Suppressor macrophage (primary cell): Measurements from ENCODE around the gene RBM15B.

Source experiments
- DNase-seq, 4 experiments: peaks; one replicate each; pipeline ENCODE4 v3.0.0-alpha.2; 2020 to 2022

Gene RBM15B

DNA sequence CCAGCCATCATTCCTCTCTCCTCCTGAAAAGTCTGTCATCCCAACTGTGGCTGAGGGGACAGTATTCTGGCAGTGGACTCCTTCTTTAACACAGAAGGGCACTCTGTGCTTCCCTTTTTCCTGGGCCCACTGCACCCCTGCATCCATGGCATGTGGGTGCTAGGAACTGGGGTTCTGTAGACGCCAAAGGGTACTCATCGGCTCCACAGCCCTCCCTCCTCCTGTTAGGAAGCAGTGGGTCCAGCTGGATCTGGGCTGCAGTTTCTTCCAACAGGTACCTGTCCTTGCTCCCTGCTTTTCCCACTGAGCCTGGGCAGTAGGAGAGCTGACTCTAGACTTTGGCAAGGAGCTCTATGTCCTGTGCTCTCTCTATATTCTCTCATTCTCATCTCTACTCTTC lies 12.4 kb upstream of the RBM15B start:
- no peak for DNase-seq

DNA sequence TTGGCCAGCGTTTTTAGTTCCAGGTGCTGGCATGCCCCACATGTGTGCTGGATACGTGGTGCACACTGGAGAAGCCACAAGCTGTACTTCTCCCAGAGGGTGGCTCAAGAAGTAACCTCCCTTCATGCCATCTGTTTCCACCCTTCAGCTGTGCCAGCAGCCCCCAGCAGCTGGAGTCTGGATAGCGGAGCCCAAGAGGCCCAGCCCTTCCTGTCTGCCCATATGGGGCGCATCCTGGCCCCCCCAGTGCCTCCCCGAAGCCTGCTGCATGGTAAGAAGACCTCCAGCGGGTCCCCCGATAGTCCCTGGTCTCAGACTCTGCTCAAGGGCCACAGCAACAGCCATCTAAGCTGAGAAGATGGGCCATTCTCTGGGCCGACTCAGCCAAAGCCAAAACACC lies 11.8 kb upstream of the RBM15B start:
- no peak for DNase-seq

DNA sequence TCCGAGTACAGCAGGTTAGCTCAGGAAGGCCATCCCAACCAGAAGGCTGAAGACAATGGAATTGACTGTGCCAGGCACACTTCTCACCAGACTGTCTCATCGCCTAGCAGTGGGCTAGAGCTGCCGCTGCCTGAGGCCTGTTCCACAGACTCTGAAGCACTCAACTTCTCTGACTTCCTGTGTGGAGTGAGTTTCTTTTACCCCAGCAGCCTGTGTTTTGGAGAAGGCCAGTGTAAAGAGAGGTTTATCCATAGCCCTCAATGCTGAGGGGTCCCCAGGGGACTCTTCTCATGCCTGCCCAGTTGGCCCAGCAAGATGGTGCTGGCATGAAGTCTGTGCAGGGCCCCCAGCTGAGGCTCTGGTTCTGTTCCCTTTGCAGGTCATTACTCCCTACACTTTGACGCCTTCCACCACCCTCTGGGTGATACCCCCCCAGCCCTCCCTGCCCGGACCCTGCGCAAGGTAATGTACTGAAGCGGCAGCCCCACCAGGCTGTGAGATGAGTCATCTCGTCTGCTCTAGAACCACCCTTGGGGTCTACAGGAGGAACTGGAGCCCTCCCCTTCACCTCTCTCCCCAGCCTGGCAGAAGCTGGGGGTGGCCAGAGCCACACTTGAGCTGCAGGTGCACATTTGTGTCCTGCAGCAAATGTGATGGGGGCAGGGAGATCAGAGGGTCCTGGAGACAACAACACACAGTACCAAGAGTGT lies 11.2 kb upstream of the RBM15B start:
- no peak for DNase-seq

DNA sequence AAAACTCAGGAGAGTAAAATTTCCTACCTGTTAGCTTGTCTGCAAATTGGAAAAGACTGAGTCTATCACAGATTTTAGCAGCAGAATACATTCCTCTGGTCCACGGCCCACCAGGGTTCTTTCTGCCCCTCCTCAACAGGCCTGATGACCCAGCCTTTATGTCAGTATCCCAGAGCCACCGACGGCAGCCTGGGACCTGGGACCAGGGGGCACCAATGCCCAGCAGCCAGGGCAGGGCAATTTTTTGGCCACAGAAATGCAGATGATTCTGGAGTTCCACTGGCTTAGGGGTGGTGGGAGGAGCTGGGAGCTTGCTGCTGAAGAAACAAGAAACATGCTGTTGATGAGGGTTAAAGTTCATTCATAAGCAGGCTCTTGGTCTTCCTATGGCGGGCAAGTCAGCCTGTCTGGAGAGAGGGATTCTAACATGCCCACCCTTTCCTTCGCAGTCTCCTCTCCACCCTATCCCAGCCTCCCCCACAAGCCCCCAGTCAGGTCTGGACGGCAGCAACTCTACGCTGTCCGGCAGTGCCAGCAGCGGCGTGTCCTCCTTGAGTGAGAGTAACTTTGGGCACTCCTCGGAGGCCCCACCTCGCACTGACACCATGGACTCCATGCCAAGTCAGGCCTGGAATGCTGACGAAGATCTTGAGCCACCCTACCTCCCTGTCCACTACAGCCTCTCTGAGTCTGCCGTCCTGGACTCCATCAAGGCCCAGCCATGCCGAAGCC lies 10.3 kb upstream of the RBM15B start:
- no peak for DNase-seq

DNA sequence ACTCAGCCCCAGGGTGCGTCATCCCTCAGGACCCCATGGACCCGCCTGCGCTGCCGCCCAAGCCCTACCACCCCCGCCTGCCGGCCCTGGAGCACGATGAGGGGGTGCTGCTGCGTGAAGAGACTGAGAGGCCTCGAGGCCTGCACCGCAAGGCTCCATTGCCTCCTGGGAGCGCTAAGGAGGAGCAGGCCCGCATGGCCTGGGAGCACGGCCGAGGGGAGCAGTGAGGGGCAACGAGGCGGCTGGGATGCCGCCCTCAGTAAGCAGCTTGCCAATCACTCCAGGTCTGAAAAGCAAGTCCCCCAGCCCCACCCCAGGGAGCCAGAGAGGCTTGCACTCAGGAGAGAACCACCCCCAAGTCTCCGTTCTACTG lies 9.8 kb upstream of the RBM15B start:
- no peak for DNase-seq

DNA sequence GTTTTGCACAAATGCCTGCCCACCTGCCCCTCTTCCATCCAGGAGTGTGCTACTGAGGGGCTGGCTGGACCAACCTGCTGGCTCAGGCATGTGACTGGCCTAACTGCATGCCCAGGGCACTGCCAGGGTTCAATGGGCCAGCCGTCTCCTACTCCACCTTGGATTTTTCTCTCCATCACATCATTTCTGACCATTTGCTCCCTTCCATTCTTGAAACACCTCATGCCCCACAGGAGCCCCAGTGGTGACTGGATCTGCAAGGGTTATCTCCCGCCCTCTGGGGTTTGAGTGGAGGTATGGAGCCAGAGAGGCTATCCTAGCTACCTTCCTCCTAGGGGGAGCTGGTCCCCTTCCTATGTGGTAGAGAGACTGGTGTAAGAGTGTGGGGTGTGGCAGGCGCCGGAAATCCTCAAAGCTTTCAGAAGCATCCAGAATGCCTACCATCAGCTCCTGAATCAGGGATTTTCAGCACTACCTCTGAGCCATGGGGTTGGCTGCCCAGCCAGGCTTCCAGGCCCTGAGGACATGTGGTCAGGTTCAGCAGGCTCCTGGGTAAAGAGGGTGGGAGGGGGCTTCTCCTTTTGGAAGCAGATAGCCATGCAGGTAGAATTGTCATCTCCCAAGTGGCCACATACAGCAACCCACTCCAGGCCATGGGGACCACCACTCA lies 8.9 kb upstream of the RBM15B start:
- DNase-seq = no peak

DNA sequence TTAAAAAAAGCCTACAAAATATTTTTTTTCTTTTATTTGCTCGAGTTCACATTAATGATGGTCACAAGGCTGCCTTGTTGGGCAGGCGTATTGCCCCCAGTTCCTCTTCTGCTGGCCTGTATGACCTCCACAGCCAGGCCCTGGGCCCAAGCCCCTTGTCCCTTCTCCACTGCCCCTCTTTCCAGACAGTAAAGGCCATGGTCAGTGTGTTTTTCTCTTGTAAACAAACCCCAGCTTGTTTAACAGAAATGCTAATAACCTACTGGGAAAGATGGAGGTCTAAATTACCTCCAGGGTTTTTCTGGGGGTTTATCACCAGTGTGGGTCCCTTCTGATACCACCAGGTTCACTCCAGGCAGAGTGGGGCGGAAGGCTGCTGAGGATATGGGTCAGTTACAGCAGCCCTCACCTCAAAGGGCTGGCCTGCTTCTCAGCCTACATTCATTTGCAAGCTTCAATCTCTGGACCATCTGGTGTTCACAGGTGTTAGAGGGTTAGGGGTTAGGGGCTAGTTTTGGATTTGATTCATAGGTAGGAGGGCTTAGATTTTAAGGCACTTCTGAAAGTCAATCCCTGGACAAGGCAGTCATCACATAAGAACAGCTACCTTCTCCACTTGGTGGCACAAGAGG lies 8.0 kb upstream of the RBM15B start:
- no peak for DNase-seq

DNA sequence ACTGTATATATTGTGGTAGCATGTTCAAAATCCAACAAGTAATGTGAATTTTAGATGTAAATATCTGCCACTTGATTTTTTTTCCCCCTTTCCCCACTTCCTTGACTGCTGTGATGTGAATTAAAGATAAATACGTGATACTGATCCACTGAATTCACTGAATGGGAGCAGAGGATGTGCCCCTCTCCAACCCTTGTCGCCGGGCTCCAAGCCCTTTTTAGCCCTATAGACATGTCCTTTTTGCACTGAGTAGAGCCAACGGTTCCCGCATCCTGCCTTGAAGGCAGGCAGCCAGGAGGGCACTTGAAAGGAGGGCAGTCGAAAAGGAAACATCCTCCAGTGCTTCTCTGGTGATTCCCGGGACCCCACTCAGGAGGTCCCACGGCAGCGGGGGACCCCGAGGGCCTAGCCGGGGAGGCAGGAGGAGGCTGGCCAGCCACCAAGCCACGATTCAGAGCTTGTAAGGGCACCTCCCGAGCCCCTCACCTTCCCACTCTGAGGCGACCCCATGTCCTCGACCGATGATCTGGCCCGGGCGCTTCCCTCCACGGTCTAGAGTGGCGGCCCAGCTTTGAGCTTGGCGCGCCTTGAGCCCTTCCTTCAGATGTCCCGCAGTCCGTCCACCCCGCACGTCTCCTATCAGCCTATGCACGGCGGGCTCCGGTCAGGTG lies 6.9 kb upstream of the RBM15B start:
- peak; percentile 31 to 63 (median 51) for DNase-seq

DNA sequence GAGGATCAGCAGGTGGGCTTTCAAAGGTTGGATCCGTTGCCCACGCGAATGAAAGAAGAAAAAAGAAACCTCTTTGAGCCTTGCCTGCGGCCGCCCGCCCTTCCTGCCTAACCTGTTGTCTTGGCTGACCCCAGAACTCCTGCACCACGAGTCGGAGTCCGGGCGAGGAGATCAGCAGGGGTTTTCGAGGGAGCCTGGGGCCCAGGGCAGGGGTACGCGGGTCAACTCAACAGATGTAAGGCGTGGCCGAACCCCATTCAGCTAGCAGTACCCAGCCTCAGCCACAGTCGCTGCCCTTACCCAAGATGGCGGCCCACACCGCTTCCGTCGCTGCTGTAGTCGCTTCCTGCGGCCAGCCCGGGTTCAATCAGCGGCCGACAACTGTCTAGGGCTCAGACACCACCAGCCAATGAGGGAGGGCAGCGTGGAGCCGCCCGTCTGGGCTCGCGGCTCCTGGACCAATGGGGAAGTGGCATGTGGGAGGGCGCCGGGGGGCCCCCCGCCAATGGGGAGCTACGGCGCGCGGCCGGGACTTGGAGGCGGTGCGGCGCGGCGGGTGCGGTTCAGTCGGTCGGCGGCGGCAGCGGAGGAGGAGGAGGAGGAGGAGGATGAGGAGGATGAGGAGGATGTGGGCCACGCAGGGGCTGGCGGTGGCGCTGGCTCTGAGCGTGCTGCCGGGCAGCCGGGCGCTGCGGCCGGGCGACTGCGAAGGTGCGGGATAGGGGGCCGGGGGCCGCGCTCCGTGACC lies 6.2 kb upstream of the RBM15B start, which contains the start of gene MANF:
TSS of gene MANF (plus strand) at position 566 of the 748 bp plus-strand sequence. CDS start at position 618, 52 bp downstream.
- peak; percentile 98 to 99 (median 99) for DNase-seq

DNA sequence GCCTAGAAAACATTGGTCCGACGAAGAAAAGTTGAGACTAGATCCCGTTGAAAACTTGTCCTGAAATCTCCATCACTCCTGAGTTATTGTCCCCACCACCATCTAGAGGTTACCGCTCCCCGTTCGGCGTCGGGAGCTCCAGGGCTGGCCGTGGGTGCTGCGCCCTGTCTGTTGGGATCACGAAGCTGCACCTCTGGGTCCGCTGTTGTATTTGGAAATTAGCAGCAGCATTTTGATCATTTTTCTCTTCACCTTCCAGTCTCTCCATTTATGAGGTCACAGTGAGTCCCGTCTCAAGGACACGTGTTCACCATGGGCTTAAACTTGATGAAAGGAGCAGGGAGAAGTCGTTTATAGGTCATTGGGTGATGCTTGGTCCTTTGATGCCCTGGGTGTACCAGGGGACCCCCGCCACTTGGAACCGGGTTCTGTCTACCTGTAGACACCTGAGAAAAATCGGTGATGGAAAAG lies 5.4 kb upstream of the RBM15B start:
- DNase-seq = peak in 3 of 4 experiments; percentile 20 to 38 (median 28)

DNA sequence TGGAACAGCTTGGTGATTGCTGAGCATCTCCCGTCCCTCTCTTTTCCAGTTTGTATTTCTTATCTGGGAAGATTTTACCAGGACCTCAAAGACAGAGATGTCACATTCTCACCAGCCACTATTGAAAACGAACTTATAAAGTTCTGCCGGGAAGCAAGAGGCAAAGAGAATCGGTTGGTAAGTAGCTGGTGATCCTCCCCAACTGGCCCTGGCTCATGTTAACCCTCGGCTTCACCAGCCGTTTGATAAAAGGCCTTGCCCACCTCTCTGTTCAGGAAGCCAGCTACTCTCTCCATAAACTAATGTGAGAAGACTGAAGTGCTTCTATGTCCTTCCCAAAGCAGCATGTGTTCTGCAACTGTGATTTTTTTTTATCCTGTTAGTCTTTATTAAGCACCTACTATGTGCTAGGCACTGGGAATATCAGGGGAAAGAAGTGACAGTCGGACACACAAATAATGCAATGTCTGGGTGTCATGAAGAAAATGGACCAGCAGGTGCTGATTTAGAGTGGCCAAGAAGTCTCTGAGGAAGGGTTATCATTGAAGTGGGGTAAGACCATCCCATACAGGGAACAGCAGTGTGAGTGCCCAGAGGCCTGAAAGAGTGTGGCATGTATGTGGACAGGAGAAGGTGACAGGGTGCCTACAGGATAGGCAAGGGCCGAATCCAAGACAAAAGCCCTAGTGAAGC lies 4.8 kb upstream of the RBM15B start:
- DNase-seq = peak in 1 of 4 experiments; percentile 17

DNA sequence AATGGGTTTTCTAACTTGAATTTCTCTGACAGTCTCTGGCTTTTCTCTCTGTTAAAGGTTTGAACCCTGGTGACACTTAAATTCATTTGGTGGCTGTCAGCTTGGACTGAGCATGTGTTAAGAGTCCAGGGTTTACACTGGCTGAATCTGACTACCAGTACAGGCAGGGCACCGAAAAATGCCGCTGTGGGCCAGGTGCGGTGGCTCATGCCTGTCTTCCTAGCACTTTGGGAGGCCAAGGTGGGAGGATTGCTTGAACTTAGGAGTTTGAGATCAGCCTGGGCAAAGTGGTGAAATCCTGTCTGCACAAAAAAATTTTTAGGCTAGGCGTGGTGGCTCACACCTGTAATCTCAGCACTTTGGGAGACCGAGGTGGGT lies 4.2 kb upstream of the RBM15B start:
- DNase-seq = no peak

DNA sequence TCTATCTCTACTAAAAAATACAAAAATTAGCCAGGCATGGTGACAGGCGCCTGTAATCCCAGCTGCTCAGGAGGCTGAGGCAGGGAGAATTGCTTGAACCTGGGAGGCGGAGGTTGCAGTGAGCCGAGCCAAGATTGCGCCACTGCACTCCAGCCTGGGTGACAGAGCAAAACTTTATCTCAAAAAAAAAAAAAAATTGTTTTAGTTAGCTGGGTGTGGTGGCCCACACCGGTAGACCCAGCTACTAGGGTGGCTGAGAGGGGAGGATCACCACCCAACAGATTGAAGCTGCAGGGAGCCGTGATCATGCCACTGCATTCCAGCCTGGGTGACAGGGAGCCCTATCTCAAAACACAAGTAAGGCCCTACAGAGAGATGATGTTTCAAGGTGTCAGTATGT lies 3.8 kb upstream of the RBM15B start:
- peak in 1 of 4 experiments; percentile 20 for DNase-seq

DNA sequence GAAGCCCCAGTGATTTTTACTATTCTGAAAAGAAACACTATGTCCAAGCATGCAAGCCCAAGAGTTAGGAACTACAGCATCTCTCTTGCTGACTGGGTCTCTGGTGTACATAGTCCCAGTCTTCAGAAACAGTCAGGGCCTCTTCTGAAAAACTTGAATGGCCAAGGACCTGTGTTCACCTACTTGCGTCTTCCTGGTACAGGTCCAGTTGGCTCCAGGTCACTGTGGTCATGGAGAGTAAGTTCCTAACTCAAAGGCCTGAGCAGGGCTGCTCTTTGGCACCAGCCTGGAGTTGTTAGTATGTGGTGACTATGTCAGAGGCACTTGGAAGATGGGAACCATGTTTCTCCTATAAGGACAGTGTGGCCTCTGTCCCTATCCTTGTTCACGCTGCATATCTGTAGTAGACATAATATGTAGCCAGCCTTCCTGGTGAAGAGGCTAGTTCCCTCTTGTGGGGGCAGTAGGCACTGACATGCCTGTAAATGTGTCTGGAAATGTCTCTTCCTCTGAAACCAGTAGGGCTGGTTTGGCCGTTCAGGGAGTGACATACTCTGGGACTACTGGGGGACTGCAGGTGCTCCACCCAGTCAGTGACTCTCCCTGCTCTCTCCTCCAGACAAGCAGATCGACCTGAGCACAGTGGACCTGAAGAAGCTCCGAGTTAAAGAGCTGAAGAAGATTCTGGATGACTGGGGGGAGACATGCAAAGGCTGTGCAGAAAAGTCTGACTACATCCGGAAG lies 2.6 kb upstream of the RBM15B start:
- DNase-seq = peak; percentile 27 to 58 (median 56)

DNA sequence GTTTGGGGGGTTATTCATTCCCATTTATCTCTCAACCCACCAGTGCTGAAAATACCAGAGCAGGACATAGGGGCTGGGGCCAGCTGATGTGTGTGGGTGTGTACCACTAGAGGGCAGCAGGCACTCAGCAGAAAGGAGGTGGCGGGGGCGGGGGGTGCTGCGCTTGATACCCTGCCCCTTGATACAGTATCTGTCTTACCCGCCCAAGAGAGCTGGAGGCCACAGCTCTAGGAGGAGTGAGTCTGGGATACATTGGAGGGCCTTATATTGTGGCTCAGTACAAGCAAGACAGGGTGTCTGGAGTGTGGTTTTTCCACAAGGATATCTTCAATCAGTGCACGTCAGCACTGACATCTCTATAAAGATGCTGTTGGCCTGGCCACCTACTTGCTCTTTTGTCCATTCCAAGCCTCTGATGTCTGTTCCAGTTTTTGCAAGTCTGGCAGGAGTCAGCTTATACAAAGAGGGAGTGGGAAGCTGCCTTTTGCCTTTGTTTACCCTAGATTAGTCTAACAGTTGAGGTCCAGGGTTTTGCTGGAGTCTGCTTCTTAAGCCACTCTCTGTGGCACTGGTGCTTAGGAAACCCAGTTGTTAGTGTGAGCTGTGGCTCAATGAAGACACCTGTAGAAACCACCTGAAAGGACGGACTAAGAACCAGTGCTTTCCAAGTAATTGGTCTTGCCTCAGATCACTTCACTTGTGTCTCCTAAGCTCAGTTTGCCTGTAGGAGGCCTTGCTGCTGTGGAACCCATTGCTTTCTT lies 1.5 kb upstream of the RBM15B start:
- peak; percentile 55 to 76 (median 63) for DNase-seq

DNA sequence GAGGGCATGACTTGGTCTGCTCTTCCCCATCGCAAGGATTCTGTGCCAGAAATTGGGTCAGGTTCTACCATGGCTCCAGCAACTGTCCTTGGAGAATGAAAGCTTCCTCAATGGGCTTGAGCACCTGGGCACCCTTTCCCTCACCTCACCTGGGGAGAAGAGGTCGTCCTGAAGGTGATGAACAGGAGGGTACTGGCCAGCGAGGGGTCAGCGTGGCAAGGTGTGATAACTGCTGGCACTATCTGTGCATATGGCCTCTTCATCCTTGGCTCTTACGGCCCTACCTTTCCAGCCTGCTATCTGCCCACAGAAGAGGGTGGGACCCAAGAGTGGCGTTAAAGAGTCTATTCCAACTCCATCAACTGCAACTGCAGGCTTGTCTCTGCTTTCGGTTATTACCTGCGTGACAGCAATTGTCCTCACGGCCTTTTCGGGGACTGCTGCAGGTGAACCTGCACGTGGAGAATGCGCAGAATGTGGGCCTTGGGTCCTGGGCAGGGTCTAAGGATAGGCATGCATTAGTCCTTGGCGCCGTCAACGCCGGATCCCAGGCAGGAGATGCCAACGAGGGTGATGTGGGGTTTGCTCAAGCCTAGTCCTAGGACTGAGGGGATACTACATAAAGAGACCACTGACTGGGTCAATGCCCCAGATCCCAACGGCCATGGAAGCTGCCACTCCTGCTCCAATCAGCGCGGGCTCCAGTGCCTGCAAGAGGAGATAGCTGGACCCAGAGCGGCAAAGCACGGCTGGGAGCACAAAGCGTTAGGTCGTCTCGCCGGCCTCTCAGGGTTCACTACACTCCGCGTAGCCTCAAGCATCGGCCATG lies 625 bp upstream of the RBM15B start:
- no peak for DNase-seq

DNA sequence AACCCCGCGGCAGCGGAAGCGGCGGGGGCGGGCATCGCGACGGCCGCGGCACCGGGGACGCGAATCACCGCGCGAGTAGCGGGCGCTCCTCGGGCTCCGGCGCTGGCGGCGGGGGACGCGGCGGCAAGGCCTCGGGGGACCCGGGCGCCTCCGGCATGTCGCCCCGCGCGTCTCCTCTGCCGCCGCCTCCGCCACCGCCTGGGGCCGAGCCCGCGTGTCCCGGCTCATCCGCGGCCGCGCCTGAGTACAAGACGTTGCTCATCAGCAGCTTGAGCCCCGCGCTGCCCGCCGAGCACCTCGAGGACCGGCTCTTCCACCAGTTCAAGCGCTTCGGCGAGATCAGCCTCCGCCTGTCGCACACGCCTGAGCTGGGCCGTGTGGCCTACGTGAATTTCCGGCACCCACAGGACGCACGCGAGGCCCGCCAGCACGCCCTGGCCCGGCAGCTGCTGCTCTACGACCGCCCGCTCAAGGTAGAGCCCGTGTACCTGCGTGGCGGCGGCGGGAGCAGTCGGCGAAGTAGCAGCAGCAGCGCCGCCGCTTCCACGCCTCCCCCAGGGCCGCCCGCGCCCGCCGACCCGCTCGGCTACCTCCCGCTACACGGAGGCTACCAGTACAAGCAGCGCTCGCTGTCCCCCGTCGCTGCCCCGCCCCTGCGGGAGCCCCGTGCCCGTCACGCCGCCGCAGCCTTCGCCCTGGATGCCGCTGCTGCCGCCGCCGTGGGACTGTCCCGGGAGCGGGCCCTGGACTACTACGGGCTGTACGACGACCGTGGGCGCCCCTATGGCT lies 675 bp downstream of the RBM15B start:
- peak; percentile 28 to 66 (median 47) for DNase-seq
